HepG2 (cell line): ENCODE results near the gene OGA. TPM values are rescaled to one million over a fixed set of nuclear protein-coding genes. Genes with fewer than 3 reads are reported as not detected.

Experiments
- ATAC-seq: fragments of 200-7000 bp; cut with Tn5 transposase; 3 replicates; pipeline ENCODE4 v1.9.1; 2020; ENCODE audit warnings: mild to moderate bottlenecking, moderate library complexity
- BruUV-seq: library from RNA; stranded (reverse); fragments of 400-500 nt; replicated peaks from 2 replicates; lab custom pipeline; 2021; lab: Mats Ljungman, UMichigan
- CTCF ChIA-PET: fragments of 300-600 bp; formaldehyde crosslinking; extraction: SDS; loops from one replicate; lab custom pipeline; 2021; ENCODE audit warnings: low total read pairs, inconsistent platforms, low intra/inter-chr PET ratio; lab: Yijun Ruan, JAX
- POLR2A ChIA-PET: fragments of 350-600 bp; sonication (Branson Sonifier 250); formaldehyde crosslinking; loops from one replicate; lab custom pipeline; 2020; ENCODE audit warnings: antibody characterized with exemption, inconsistent platforms; lab: Yijun Ruan, JAX
- DNase-seq: peaks from one replicate; pipeline ENCODE4 v3.0.0-alpha.2; 2015; ENCODE audit warnings: low spot score
- FAIRE-seq: peaks from 3 replicates; lab custom pipeline; 2011; peaks lifted over from hg19 to GRCh38; lab: Jason Lieb, UNC
- H2AFZ ChIP-seq: one replicate; pipeline ENCODE4 v1.6.1; 2011; ENCODE audit warnings: low read length, inconsistent platforms
- H3K27ac ChIP-seq: fragments of 300-600 bp; 3 replicates; pipeline ENCODE4 v1.8.0; 2011; ENCODE audit warnings: mixed run types, mild to moderate bottlenecking, mixed read lengths, low read length, inconsistent platforms; ENCODE audit not compliant: insufficient read depth; ENCODE audit errors: extremely low read length
- H3K27me3 ChIP-seq, 2 experiments: fragments of 200-600 bp in 1 of 2; 2 replicates in 1 of 2; 3 replicates in 1 of 2; pipeline versions ENCODE4 v1.6.0 to v1.8.0; 2011; ENCODE audit warnings: low read length in 2 of 2, mild to moderate bottlenecking in 2 of 2, moderate library complexity in 2 of 2, inconsistent platforms in 1 of 2; ENCODE audit not compliant: insufficient read depth in 2 of 2, control insufficient read depth in 1 of 2
- H3K36me3 ChIP-seq, 2 experiments: fragments of 200-600 bp in 1 of 2; replicated peaks in 1 of 2; 2 replicates in 1 of 2; 3 replicates in 1 of 2; pipeline versions ENCODE4 v1.5.1 to v1.8.0; 2011; ENCODE audit warnings: low read length in 2 of 2, inconsistent platforms in 1 of 2; ENCODE audit not compliant: insufficient read depth in 2 of 2, control insufficient read depth in 1 of 2
- H3K4me1 ChIP-seq: 2 replicates; pipeline ENCODE4 v1.5.1; 2012; ENCODE audit warnings: low read length, inconsistent platforms; ENCODE audit not compliant: insufficient read depth
- H3K4me2 ChIP-seq: 2 replicates; pipeline ENCODE4 v1.6.0; 2011; ENCODE audit warnings: low read depth, low read length, inconsistent platforms
- H3K4me3 ChIP-seq, 3 experiments: fragments of 200-600 bp in 1 of 3; sonication (generic), shearing (Covaris generic) in 1 of 3; replicated peaks in 1 of 3; 2 replicates each; pipeline ENCODE4 v1.5.1; 2011 to 2016; ENCODE audit warnings: low read length in 3 of 3, inconsistent platforms in 2 of 3, low read depth in 2 of 3, mild to moderate bottlenecking in 2 of 3, control low read depth in 1 of 3, mixed read lengths in 1 of 3; ENCODE audit not compliant: insufficient read depth in 1 of 3
- H3K79me2 ChIP-seq: one replicate; pipeline ENCODE4 v1.6.1; 2011; ENCODE audit warnings: low read length, inconsistent platforms; ENCODE audit not compliant: insufficient read depth
- H3K9ac ChIP-seq: 2 replicates; pipeline ENCODE4 v1.6.0; 2011; ENCODE audit warnings: mild to moderate bottlenecking, low read depth, low read length, inconsistent platforms; ENCODE audit not compliant: insufficient read depth
- H3K9me3 ChIP-seq: 2 replicates; pipeline ENCODE4 v1.5.1; 2012; ENCODE audit warnings: mild to moderate bottlenecking, low read length
- H4K20me1 ChIP-seq: 2 replicates; pipeline ENCODE4 v1.6.0; 2011; ENCODE audit warnings: inconsistent platforms, mild to moderate bottlenecking, low read length, moderate library complexity; ENCODE audit not compliant: insufficient read depth
- CREM ChIP-seq, 2 experiments: sonication (generic) in 1 of 2; formaldehyde crosslinking in 1 of 2; IDR thresholded peaks; 2 replicates each; pipeline versions ENCODE4 v1.4.0 to v1.6.1; 2016 to 2020; ENCODE audit warnings: antibody characterized with exemption in 1 of 2, mild to moderate bottlenecking in 1 of 2, missing genetic modification reagents in 1 of 2
- DDIT3 ChIP-seq: sonication (generic); formaldehyde crosslinking; IDR thresholded peaks from 2 replicates; pipeline ENCODE4 v1.4.0; 2020; ENCODE audit warnings: mild to moderate bottlenecking, missing genetic modification reagents
- EP300 ChIP-seq, 3 experiments: sonication (generic) in 1 of 3; formaldehyde crosslinking in 1 of 3; IDR thresholded peaks; 2 replicates each; pipeline versions ENCODE4 v1.5.1 to v1.6.1; 2011 to 2020; ENCODE audit warnings: low read depth in 2 of 3, low read length in 2 of 3, borderline replicate concordance in 1 of 3, improper control_type of control experiment in 1 of 3, mild to moderate bottlenecking in 1 of 3, missing genetic modification reagents in 1 of 3, moderate library complexity in 1 of 3
- HNRNPUL1 ChIP-seq: fragments of 200-400 bp; formaldehyde crosslinking; IDR thresholded peaks from 2 replicates; pipeline ENCODE4 v1.6.1; 2017; ENCODE audit warnings: low read depth, mild to moderate bottlenecking, low read length, moderate library complexity
- TBX3 ChIP-seq: fragments of 450-650 bp; IDR thresholded peaks from 2 replicates; pipeline ENCODE4 v1.6.1; 2017; ENCODE audit warnings: antibody characterized with exemption, mild to moderate bottlenecking, inconsistent platforms, borderline replicate concordance
- TMF1 ChIP-seq: sonication (generic); formaldehyde crosslinking; IDR thresholded peaks from 2 replicates; pipeline ENCODE4 v1.8.1; 2022; ENCODE audit warnings: low read depth, missing genetic modification reagents
- YEATS4 ChIP-seq: sonication (generic); formaldehyde crosslinking; IDR thresholded peaks from 2 replicates; pipeline ENCODE4 v1.4.0; 2020; ENCODE audit warnings: missing genetic modification reagents, borderline replicate concordance
- ZBTB25 ChIP-seq: IDR thresholded peaks from 2 replicates; pipeline ENCODE4 v1.6.1; 2018; ENCODE audit warnings: missing genetic modification reagents
- ZFP90 ChIP-seq: sonication (generic); formaldehyde crosslinking; IDR thresholded peaks from 2 replicates; pipeline ENCODE4 v1.8.0; 2022; ENCODE audit warnings: missing genetic modification reagents, mild to moderate bottlenecking, inconsistent platforms, borderline replicate concordance
- ZNF547 ChIP-seq: sonication (generic); formaldehyde crosslinking; IDR thresholded peaks from 2 replicates; pipeline ENCODE4 v1.5.1; 2020; ENCODE audit warnings: mild to moderate bottlenecking, missing genetic modification reagents
- ZZZ3 ChIP-seq: sonication (generic); formaldehyde crosslinking; IDR thresholded peaks from 2 replicates; pipeline ENCODE4 v1.4.0; 2020; ENCODE audit warnings: missing genetic modification reagents, mild to moderate bottlenecking, borderline replicate concordance
- WGBS: methylation state at CpG from one replicate; pipeline ENCODE4 v1.1.6; 2017; ENCODE audit warnings: low lambda C conversion rate; 5-methylcytosine and 5-hydroxymethylcytosine counted together
- in situ Hi-C: cut with HindIII; loops from 2 replicates; pipeline ENCODE4 v1.10.0; 2017; ENCODE audit warnings: low pct_unique_long_range_greater_than_20kb; ENCODE audit not compliant: extremely low pct_ligation_motif_present
- intact Hi-C: fragments of 100-400 bp; cut with micrococcal nuclease; formaldehyde crosslinking; loops from one replicate; pipeline ENCODE4 v1.10.0; 2022; ENCODE audit not compliant: unreplicated experiment
- polyA plus RNA-seq, 8 experiments: library from polyadenylated mRNA; depleted of rRNA in 3 of 8; stranded (reverse) in 7 of 8; unstranded in 1 of 8; fragments of >200 nt; fragmentation: Illumina TruSeq in 4 of 8; extraction: Trizol in 4 of 8; gene quantifications; 2 replicates each; pipeline versions ENCODE4 v1.2.1 to v1.2.3, GENCODE V29; 2011 to 2016; ENCODE audit warnings: low read depth in 4 of 8, missing spikeins in 1 of 8, mixed read lengths in 1 of 8; ENCODE audit not compliant: insufficient read depth in 1 of 8
- total RNA-seq, 5 experiments: library from RNA; depleted of rRNA; stranded (reverse); fragments of >200 nt; fragmentation: Illumina TruSeq; extraction: Trizol; gene quantifications; 2 replicates each; pipeline ENCODE4 v1.2.3, GENCODE V29; 2016; ENCODE audit warnings: low read depth in 1 of 5

OGA gene
- total and polyA plus RNA-seq, 2 of the 13 experiments (the other 11 are each of a cell fraction or from before 2014, with no cell fraction given): 33.2 to 39.8 TPM

GRCh38 chr10:101851411-101852116 is 33.3 kb upstream of the OGA start:
- 98% methylated on average over 4 of the region's 4 CpGs for WGBS
- no peaks in the 10 kb centered on the region for H3K79me2 ChIP-seq
- no peaks in the 10 kb centered on the region for H4K20me1 ChIP-seq
- no peak overlapping the region for H3K4me2 ChIP-seq
- ChIA-PET CTCF (no interaction called here), POLR2A (no interaction called here)
- no peak overlapping the region for H3K4me3 ChIP-seq
- H3K9ac ChIP-seq: no peak overlapping the region
- no TSS peak for BruUV-seq
- no peak overlapping the region for H3K27ac ChIP-seq
- intact Hi-C loops (no loop called here), in situ Hi-C loops (no loop called here)
- H3K9me3 ChIP-seq: no peaks in the 10 kb centered on the region
- DNase-seq (no peak), ATAC-seq (no peak), FAIRE-seq (no peak)
- no peaks in the 10 kb centered on the region for H3K27me3 ChIP-seq
- H3K36me3 ChIP-seq: peaks cover 5 to 12% of the 10 kb centered on the region in 2 experiments; a peak in 4 of 5 replicates
- no peak for TF ChIP-seq TBX3
- no peak for TF ChIP-seq YEATS4 (CRISPR knock-in tag)
- no peak for TF ChIP-seq ZFP90 (CRISPR knock-in tag)
- TF ChIP-seq ZBTB25 (CRISPR knock-in tag): no peak
- no peak for TF ChIP-seq TMF1 (CRISPR knock-in tag)
- TF ChIP-seq CREM (IDR thresholded peaks at IDR 0.05): no peak
- no peak for TF ChIP-seq CREM (CRISPR knock-in tag; IDR thresholded peaks at IDR 0.05)
- no peak for TF ChIP-seq ZNF547 (CRISPR knock-in tag)
- no peak for TF ChIP-seq EP300 (IDR thresholded peaks at IDR 0.05; ENCODE audit: low read depth in 2 of 2, low read length in 2 of 2)
- TF ChIP-seq EP300 (CRISPR knock-in tag; IDR thresholded peaks at IDR 0.05; ENCODE audit: borderline replicate concordance): no peak
- no peak for TF ChIP-seq HNRNPUL1
- no peak for TF ChIP-seq DDIT3 (CRISPR knock-in tag)
- TF ChIP-seq ZZZ3 (CRISPR knock-in tag): no peak
- H2AFZ ChIP-seq: no peak overlapping the region
- no peaks in the 10 kb centered on the region for H3K4me1 ChIP-seq
